HG02852 (cell line): ENCODE measurements around the gene TRIO.

ENCODE experiments used
- ATAC-seq: cut with Tn5 transposase; IDR thresholded peaks from one replicate; pipeline ENCODE4 v1.9.1; 2021; ENCODE audit warnings: mild to moderate bottlenecking, moderate library complexity; ENCODE audit not compliant: unreplicated experiment

Gene TRIO

DNA sequence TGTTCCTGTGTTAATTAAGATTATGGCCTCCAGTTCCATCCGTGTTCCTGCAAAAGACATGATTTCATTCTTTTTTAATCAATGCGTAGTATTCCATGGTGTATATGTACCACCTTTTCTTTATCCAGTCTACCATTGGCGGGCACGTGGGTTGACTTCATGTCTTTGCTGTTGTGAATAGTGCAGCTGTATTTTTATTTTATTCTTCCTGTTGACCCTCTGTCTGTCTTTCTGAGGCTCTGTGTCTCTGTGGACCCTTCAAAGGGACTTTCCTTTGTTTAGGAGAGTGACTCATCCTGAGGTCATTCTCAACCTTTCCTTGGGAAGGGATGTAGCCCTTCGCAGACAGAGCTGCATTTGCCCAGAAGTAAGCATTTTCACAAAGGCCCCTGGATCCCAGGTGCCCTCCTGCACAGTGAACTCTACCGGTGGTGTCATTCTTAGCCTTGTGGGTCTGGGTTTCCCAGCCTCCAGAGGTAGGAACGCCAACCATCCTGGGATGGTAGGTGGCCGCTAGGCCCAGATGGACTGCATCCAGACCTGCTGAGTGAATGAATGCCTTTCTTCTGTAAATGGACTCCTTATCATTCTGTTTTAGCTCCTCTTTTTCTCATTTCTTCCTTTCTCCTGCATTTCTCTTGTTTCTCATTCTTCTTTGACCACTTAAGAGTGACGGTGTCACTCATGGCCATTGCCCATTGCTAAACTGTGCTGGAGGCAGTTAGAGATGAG, 22.4 kb downstream of the TRIO start:
- no peak for ATAC-seq

- ATAC-seq: no peak
Observed at GRCh38 chr5:14166437-14166836, 23.3 kb downstream of the TRIO start.

DNA sequence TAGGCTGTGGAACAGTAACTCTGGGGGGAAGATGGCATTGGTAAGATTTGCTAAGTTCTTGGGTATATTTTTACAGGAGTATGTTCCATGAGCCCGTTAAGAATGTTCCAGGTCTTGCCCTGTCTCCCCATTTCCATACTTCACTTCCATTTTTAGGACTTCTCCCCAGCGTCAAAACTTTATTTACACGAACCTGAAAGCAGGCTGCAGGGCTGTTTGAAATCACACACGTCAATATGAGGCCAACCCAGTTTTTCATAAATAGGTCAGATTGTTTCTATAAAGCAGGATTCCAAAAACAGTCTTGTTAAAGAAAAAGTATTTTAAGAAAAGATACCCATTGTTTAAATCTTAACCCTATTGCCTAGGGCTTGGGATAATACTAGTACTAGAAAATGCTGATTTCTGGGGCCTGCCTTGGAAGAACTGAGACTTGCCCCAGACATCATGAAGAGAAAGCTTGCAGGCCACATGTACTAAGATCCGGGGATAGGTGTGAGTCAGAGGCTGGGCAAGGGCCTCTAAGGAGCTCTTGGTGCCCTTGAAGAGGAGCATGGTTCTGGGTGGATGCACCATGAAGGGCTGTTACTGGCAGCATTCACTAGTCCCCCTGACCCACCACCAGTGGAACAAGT, 24.2 kb downstream of the TRIO start:
- no peak for ATAC-seq

DNA sequence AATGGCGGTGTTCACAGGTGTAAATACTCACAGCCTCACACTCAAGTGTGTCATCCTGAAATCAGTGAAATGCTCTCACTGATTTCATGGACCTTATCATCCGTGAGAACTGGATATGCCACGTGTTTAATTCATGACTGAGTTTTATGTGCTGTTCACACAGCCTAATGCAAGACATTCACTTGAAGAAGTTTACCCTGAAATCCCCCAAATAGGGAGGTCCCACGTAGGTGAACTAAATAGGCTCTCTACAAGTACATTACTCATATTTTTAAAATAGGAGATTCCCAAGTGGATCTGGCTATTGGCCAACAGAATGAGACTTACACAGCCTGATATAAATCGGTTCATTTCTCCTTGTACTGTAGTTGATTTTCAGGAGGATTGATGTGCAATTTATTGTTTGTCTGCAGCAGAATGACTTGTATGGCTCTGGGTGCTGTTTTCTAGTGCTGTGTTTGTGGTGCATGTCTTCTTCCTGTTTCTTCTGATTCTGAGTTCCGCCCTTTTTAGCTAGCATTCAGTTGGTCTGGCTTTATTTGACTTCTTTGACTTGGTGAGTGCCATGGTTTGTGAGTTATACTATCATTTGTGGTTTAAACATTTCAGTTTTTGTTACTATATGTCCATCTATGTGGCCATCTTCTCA, 25.1 kb downstream of the TRIO start:
- ATAC-seq: peak; percentile 34

DNA sequence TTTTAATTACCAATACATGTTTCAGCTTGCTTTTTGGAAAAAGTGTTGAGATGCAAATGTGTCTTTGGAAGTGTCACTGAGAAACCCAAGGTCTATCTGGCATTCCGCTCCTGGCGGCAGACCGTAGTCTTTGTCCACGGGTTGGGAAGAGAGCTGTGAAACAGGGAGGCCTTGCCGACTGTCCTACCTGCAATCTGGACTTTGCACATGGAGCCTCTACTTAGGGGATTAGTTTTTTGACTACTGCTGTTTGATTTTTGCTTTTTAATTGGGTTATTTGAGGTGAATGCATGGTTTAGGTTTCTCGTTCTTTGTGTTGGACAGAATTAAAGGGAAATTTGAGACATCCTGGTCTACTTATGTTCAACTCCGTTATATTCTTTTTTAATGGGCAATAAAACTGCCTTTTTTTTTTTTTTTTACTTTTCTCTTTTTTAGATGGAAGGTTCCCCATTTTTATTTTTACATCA, 25.7 kb downstream of the TRIO start:
- ATAC-seq: no peak

DNA sequence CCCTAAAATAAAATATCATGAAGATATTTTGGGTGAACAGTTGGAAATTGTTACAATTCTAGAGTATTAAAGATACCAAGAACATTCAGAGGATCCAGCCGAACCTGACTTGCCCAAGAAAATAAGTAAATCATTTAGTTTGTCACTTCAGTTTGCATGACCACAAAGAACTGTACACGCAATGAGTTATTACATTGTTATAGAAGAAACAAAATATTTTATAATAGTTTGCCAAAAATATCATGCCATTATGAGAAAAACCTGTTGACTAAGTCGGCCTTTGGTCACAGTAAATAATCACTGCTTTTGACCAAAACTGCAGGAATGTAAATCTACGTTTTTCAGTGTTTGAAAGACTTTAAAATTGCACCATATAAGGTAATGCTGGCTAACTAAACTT, 27.9 kb downstream of the TRIO start:
- no peak for ATAC-seq

DNA sequence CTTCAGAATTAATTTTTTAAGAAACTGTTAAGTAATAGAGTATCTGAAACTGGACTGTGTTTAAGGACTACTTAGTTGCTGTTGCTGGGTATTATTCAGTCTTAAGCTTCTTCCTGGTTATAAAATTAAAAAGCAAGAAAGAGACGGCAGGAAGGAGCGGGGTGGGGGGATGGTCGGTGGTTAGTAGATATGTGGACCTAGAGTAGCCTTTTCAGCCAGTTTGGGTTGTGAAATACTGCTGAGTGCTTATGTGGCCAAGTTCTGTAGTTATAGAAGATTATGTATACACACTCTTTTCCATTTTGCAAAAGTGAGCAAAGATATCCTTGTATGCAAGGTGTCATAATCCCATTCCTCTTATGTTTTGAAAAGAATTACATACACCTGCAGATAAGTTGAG, 28.5 kb downstream of the TRIO start:
- no peak for ATAC-seq

GRCh38 chr5:14172149-14172795, 29.1 kb downstream of the TRIO start:
- peak; percentile 64 for ATAC-seq

DNA sequence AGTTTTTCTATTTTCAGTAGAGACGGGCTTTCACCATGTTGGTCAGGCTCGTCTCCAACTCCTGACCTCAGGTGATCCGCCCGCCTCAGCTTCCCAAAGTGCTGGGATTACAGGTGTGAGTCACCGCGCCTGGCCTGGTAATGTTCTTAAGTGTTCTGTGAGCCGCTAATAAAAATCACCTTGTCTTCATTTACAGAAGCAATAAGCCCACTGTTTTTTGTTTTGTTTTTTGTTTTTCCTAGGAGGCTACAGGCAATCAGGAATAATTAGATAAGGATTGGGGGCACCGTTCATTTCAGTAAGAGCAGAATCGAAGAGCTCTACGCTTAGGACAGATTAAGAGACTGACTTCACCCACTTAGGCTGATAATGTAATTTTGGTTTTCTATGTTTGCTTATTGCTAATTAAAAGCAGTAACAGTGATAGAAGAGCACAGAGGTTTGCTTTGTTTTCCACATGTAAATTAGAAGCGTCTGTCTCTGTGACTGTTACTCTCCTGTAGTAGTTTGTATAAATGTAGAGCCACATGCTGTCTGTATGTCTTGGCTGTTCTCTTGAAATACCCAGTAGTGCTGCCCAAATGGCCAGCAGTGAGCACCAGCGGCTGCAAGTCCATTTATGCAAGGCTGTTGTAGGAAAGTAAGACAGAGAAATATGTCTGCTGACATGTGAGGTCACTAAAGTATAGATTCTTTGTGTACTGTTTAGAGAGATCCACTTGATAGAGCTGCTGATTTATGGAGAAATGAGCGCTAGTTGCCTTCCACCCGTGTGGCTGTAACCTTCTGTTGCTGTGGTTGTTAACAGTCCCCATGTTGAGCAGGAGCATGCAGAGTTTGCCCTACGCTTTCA, 30.5 kb downstream of the TRIO start:
- ATAC-seq: peak; percentile 0

DNA sequence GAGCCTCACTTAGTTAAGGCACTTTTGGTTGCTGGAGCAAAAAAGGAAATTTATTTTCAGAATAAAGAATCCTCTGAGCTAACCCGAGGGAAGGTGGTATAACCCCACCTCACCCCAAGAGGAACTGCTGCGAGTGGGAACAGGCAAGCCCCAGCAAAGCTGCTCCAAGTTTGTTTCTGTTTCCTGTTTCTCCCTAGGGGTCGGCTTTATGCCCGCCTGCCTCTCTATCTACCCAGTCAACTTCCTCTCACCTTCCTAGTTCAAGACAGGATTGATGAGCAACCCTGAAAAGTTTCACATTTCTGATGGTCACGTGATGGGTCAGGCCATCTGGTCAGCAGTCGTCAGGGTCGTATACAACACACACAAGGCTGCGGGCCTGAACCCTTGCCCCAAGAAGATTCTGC, 31.1 kb downstream of the TRIO start:
- peak; percentile 28 for ATAC-seq

DNA sequence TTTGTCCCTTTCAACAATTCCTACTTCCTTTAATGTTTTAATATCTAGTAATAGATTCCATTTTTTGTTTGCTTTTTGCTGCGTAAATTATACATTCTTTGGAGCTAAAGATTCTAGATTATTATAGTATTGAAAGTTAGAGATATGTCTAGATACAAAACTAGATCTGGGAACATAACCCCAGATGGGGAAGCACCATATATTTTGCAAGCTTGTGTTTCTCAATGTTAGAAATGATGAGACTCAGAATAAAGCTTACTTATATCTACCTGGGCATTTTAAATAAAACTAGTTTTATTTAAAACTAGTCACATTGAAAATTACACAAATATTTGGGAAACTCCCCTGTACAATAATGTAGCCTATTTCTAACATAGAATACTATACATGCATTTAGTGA, 32.2 kb downstream of the TRIO start:
- ATAC-seq: no peak

- no peak for ATAC-seq
Observed at GRCh38 chr5:14176888-14177287, 33.7 kb downstream of the TRIO start.

DNA sequence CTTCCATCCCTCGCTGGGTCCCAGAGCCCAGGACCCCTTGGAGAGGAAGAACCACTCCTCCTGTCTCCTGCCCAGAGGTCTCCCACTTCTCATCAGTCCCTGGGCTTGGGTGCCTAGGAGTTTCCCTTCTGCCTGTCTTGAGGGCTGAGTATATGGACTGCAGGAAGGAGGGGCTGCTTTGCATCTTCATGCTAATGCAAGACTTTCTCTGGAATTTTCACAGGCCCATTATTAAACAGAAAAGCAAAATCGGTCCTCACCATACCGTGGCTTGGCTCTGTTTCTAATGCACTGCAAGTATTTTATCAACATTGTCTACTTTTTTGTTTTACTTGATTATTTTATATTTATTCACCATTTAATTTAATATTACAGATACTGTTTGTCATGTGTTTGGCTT, 34.5 kb downstream of the TRIO start:
- no peak for ATAC-seq

GRCh38 chr5:14178091-14178490, 34.9 kb downstream of the TRIO start:
- no peak for ATAC-seq

DNA sequence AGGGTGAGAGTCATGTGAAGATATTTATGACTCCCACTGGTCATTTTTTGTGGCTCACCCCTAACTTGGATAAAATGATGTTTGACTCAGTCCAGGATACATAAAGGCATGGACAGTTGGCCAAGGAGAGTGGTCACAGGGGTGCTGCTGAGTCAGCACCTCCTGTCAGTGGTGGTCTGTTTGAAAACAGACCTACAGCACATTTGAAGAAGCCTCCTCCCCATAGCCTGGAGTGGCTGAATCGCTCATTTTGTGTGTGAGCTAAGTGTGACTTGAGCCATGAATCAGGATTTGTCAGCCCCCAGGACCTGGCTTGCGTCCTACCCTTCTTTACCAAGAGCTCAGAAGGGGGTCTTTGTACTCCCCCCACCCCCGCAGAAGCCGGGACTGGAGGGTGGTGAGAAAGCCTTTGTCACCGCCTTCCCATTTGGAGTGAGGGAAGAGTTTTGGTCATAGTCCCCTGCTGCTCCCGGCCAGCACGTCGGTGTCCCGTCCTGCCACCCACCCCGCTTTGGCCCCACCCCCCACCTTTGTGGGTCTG, 35.6 kb downstream of the TRIO start:
- ATAC-seq: no peak

- ATAC-seq: no peak
Observed at GRCh38 chr5:14179446-14179845, 36.3 kb downstream of the TRIO start.

GRCh38 chr5:14180437-14180836, 37.3 kb downstream of the TRIO start:
- ATAC-seq: no peak

DNA sequence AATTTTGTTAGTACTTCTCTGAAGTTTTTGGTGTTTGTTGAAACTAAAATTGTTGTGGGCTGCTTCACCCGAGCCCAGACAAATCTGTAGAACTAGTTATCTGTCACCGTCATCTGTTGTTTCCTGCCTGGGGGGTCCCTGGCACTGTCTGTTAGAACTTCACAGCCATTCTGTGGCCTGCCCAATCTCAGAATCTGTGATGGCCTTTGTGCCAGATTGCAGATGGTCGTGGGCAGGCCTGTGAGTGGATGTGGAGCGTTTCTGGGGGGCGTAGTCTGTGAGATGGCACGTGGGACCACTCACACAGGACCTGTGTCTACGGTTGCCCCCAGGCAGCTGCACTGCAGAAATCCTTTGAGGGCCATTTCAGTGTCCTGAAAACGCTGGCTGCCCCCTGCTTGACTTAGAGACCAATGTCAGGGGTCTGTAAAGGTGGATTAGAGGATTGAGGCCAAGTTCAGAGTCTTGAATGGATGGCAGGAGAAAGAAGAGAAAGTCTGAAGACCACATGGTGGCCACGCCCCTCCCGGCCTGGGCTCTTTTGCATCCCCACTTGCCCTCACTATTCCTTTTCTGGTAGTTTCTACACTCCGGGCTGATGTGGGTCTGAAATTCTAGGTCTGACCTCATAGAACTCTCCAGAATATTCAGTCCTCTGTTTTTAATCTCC, 38.3 kb downstream of the TRIO start:
- no peak for ATAC-seq

DNA sequence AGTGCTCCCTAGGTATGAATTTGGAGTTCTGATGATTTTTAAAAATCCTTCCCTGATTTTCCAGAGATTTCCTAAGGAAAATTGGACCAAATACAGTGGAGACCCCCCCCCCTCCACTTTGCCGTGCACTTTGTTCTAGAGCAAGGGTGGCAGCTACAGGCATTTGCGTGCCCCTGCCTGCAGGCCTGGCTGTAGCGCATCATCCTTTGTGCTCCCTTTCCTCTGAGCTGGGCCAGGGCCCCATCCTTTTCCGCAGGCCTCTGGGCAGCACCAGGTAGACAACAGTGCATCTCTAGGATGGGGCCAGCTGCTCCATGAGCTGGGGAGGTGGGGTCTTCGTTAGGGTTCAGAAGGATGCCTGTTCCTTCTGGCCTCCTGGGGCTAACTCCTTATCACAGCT, 39.6 kb downstream of the TRIO start:
- no peak for ATAC-seq
